Ureter (tissue), 1 donor: ENCODE measurements around the gene SLX9. TPM values are rescaled to one million over a fixed set of nuclear protein-coding genes. Genes with fewer than 3 reads are reported as not detected.

Experiments
- DNase-seq: peaks from one replicate; pipeline ENCODE4 v3.0.0-alpha.2; 2020; ENCODE audit warnings: low spot score
- total RNA-seq: library from RNA; stranded (reverse); gene quantifications from one replicate; pipeline ENCODE4 v1.2.4, GENCODE V29; 2023
- donor health status: DM: yes; HTN: yes; CAD: no.

SLX9 gene
- total RNA-seq, 1 donor from 2014 or later: 32.4 TPM

DNA sequence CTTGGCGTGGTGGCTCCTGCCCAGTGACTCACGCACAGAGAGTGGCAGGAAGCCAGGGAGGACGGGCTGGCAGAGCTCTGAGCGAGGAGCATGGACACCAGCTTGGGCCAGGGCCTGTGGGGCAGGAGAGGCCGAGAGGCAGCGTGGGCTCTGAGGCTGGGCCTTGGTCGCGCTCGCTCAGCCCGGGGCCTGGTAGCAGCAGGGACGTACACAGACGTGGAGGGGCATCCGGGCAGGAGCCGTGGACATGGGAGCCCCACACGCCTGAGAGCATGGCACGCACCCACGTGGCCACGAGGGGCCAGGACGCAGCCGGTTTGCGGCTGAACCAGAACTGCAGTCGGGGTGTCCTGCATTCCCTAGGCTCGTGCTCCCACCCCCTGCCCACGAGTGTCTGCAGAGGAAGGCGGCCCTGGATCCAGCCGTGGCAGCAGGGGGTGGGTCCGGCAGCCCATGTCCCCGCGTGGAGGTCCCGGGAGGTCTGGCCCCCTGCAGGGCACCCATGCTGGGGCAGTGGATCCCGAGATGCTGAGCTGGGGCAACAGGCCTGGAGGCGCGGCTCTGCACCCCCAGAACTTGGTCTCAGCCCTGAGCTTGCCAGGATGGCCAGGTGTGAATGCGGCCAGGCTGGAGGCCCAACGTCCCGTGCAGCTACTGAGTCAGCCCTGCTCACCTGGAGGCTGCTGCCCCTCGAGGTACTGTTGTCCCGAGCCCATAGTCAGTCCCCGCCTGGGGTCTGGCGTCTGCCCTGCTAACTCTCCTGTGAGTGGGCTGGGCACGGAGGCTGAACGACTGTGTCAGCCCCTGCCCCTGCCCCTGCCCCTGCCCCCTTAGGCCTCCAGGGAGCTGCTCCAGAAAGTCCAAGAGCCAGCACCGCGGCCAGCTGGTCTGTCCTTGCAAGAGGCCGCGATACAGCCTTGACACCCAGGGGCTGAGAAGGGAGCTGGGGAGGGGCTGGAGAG is 61.6 kb downstream of the SLX9 start:
- peak; percentile 74 for DNase-seq

DNA sequence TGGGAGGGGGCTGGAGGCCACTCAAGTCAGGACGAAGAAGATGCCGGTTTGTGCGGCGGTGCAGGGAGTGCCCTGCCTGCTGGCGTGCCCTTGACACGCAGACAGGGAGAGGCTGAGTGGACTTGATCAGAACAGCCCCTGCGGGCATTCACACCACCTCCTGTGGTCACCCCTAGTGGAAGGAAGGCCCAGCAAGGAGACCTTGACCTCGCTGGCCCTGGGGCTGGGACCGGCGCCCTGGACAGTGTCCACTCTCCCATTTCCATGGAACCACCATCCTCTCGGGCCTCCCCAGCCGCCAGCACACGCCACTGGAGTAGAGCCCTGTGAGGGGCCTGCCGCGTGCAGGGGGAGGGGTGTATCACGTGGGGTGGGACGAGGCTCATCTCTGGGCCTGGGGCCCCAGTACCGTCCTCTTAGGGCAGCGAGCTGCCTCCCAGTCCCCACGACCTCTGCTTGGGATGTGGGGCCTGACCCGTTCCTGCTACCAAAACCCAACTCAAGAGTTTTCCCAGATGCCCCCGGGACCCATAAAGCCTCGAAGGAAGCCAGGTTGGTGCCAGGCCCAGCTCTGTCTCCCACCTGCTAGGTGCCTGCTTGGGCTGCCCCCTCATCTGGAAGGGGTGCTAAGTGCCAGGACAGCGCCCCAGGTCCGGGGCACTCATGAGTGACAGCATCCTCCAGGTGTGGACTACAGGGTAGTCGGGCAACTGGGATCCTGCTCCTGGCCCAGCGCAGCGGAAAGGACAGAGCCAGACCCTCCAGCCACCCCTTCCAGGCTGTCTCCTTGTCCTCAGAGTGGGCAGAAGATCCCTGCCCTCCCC is 62.8 kb downstream of the SLX9 start:
- no peak for DNase-seq

DNA sequence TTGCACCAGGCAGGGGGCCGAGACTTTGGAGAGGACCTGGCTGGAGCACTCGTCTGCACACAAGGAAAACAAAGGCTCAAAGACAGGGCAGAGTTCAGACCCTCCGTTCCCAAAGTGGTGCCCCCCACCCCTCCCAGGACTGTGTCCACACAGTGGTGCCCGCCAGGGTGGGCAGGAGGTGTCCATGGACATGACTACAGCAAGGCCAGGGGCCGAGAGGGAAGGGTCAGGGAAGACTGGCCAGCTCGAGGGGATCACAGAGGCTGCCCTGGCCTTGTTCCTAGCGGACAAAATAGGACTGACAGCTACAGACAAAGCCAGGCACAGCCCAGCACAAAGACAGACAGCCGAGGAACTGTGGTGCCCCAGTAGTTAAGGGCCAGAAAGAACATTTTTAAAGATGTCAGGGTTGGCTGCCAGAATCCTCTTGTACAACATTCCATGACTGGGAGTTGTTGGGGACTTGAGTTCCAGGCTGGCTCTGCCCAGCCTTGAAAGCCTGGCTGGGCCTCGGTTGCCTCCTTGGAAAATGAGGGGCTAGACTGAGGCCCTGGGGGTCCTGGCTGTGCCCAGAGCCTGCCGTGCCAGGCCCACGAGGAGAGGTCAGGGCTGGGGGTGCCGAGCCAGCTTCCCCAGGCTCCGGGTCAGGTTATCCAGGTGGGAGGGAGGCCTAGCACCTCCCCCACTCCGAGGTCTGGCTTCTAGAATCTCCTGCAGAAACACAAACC is 63.7 kb downstream of the SLX9 start:
- no peak for DNase-seq

DNA sequence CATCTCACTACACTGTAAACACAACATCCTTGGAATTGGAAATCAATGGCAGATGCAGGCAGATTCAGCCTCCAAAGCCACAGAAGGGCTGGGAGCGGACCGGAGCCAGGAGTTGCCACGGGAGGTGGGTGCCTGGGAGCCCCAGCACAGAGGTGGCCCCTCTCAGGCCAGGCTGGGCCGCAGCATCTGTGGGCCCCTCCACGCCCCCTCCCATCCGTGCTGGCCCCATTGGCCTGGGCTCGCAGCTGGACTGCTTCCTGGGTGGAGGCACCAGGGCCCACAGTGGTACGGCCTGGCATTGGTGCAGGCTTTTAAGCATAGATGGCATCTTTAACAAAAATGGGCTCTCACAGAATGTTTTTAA is 64.2 kb downstream of the SLX9 start:
- DNase-seq: no peak

DNA sequence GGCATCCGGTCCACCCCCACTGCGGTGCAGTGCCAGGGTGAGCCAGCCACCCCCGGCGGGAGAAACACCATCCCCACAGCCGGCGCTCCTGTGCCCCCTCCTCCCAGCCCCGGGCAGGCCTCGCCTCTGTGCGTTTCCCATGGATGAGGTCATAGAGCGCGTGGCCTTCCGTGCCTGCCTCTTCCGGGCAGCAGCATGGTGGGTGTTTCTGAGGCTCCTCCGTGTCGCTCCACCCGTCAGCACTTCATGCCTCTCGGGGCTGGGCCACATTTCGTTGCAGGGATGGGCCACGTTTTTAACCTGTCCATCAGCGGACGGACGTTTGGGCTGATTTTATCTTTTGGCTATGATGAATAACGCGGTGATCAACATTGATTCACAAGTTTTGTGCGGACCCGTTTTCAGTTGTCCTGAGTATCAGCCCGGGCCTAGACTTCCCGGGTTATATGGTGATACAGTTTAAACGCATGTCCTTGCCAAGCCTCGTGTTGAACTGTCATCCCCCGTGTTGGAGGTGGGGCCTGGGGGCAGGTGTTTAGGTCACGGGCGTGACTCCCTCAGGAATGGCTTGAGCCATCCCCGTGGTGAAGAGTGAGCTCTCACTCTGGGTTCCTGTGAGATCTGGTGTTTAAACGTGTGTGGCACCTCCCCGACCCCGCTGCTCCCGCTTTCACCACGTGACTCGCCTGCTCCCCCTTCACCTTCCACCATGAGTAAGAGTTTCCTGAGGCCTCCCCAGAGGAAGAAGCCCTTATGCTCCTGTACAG is 64.8 kb downstream of the SLX9 start:
- DNase-seq: no peak

DNA sequence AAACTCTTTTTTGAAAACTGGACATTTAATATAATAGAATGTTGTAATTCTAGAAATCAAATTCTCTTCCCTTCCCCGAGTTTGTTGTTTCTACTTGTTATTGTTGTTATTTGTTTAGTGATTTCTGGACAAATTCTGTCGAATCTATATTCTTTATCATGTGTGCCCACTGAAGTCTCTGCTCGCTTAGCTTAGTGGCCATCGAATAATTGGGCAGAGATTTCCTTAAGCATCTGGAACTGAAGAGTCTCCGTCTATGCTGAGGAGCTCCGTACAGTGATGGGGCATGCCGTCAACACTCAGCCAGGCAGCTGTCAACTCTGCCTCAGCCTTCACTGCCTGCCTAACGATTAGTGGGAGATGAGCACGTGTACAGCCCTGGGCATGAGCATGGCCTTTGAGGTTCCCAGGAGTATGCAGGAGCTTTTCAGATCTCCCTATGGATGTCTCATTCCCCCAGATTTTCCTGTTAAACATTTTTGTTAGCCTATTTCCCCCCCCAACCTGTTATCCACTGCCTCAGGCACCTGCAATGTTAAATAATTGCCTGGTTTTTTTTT is 66.8 kb downstream of the SLX9 start:
- DNase-seq: no peak

DNA sequence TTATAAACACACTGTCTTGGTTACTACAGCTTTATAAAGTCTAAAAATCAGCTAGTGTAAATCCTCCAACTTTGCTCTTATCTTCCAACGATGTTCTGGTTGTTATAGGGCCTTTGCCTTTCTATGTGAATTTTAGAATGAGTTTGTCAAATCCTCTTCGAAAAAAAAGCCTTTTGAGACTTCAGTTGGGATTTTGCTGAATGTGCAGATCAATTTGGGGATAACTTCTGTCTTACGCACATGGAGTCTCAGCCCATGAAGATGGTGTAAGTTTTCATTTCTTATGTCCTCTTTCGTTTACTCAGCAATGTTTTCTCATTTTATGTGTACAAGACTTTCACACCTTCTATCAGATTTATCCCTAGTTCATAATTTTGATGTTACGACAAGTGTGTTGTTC is 69.8 kb downstream of the SLX9 start:
- DNase-seq: no peak

DNA sequence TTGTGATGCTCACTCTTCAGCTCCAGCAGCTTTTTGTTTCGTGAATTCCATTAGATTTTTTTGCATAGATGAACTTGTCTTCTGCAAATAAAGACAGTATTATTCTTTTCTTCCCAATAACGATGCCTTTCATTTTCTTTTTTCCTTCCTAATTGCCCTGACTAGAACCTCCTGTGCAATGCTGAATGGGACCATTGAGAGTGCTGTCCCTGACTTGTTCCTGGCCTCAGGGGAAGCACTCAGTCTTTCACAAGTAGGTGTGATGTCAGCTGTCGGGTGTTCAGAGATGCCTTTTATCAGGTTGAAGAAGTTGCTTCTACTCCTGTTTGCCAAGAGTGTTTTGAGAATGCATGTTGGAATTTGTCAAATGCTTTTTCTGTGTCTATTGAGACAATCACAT is 70.3 kb downstream of the SLX9 start:
- DNase-seq: no peak

GRCh38 chr21:45010860-45011259 is 71.0 kb downstream of the SLX9 start:
- DNase-seq: no peak

DNA sequence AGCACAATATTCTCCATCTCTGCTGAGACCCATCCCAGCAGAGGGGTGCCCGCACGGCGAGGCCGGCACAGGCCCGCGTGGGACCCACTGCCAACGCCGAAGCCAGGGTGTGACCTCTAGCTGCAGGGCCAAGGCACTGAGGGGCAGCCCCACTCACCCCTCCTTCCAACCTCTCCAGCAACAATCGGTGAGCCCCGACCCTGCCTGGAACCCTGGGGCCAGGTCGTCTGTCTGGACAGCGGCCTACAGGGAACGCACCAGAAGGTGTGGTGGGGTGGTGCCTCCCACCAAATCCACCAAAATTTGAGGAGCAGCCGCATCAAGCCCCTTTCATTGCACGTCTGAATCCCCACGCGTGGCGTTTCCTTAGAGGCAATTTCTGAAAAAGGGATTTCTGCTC is 71.6 kb downstream of the SLX9 start:
- DNase-seq: no peak

- no peak for DNase-seq
Observed at GRCh38 chr21:45011911-45012661, 72.3 kb downstream of the SLX9 start.

DNA sequence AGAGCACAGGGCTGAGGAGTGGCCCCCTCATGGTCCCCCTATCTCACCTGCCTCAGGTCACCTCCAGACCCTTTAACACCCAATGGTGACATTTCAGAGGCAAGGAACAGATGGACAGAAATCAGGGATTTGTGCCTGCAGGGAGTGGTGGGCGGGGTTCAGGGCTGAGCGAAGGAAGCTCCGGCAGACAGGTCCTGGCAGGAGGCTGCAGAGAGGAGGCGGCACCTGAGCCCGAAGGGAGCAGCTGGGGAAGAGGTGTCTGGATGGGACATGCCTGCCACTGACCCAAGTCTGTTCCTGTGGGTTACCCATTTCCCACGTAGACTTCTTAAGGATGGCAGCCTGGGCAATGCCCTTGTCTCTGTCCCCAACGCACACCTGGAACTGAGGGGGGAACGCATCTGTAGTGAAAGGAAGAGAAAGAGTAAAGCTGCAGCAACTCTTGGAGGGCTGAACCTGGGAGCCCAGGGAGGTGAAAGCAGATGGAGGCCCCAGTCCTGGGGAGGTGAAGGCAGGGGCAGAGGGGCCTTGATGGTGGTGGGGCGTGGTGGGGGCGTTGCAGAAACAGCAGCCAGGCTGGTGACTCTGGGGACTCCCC is 72.9 kb downstream of the SLX9 start:
- DNase-seq: no peak

GRCh38 chr21:45013260-45013841 is 73.5 kb downstream of the SLX9 start:
- no peak for DNase-seq

DNA sequence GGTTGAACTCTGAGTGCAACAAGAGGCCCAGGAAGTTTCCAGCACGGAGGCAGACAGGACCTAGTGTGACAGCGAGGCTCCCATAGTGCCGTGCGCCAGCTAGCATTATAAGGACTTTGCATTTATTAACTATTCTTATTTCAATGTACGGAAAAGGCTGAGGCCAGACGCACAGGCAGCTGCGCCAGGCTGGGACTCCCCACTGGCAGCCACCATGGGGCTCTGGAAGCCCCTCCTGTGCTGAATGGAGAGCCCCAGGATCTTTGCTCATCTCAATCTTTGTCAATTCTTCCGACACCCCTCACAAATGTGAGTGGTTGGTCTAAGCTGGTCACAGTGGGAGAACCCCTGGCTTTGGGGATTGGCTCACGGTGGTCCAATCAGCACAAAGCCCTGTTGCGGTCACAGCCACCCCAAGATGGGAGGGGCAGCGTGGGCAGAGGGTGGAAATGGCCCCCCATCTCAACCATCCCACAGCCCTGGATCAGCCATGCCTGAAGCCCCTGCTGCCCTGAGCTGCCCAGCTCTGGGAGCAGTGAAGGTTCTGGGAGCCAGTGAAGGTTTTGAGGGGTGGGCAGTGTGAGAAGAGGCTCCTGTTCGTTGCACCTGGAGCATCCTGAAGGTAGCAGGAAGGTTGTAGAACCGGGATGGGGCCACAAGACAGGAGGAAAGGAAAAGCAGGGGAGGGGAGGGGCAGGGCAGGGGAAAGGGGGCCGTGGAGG is 75.1 kb downstream of the SLX9 start:
- DNase-seq: no peak

DNA sequence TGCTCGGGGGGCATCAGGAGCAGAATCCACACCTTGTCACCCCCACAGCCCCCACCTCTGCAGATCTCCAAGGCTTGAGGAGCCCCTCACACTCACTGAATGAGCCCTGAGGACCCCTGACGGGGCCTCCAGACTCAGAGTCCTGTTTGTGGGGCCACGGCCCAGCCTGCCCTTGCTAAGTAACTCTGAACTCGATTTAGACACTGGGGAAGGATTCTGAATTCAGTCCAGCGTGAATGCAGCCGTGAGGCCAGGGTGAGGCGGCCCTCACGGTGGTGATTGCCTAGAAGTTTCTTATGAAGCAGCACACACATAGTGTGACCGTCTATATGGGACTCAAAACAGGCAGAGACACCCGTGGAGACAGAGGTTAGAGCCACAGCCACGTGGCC is 75.6 kb downstream of the SLX9 start:
- DNase-seq: no peak

GRCh38 chr21:45016031-45016405 is 76.2 kb downstream of the SLX9 start:
- no peak for DNase-seq

GRCh38 chr21:45016406-45017038 is 76.7 kb downstream of the SLX9 start:
- no peak for DNase-seq
